ENCODE measurements around the gene THPO.

THPO gene

DNA sequence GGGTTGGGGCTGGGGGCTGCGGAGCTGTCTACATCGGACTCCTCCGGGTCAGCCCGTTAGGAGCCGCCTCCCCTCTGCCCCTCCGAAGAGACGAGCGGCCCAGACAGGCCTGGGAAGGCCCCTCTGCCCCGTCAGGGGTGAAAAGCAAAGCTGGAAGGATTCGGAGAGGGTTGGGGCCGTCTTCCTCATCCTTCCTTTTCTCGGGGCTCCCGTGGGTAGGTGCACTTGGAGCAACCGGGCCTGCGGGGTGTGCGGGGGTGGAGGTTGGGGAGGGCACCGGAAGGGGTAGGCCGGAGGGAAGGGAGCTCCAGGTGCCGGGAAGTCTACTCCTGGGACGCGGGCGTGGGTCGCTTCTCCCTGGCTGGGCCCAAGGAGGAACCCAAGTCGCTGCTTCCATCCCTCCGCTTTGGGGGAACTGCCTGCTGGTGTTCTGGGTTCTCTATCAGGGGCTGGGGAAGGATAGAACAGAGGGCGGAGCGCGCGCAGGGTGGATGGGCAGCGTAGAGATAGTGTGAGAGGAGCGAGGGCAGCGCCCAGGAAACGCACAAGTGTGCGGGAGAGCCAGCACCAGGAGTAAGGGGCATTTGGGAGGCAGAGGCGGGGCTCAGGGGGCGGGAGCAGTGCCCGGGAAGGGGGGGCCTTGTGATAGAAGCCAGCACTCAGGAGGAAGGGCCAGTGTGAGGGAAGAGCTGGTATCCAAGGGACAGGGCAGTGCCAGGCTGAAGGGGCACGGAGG, 15.9 kb downstream of the THPO start:
- DNase-seq = no peak

DNA sequence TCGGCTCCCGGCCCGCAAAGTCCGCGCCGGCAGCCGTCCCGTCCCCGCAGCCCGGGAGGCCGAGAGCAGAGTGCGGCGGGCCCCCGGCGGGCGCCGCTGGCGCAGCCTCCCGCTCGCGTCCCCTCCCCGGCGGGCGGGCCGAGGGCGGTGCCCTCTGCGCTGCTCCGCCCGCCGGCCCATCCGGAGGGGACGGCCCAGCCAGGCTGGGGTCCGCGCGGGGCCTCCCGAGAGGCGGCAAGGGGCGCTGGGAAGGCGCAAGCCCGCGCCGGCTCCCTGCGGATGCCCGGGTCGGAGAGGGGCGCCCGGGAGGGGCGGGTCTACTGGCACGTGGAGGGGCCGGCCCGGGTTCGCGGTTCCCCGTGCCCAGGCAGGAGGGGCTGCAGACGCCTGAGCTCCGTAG, 16.5 kb downstream of the THPO start, which contains the start of the genes CLCN2 and POLR2H:
Gene CLCN2, minus strand, starts transcription at position 74 of the 400 bp plus-strand sequence. CDS start 126 bp downstream, outside the sequence.
Gene POLR2H, plus strand, starts transcription at position 179 of the 400 bp plus-strand sequence. CDS start 1,783 bp downstream, outside the sequence.
- DNase-seq = no peak

DNA sequence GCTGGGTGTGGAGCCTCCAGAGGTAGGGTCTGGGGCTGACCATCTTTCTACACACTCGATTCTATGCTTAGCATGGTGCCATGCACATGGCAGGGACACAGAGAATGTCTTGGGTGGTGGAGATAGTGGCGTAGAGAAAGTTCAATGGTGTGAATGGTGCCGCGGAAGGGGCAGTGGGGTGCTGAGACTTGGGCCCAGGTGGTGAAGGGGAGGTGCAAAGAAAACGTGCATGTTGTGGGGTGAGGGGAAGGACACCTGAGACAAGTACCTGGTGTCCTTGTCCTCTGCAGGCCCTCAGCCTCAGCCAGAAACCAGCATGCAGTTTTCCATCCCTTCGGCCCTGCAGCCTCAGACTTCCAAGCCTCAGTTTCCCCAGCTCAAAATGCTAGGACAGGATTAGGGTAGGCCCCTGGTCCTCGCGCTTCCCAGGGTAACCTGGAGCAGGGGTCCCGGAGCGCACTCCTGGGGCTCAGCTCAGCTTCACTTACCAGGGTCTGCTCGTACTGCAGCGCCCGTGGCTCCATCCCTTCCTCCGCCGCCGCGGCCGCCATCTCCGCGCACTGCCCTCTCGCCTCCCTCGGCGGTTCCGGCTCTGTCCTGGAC, 17.0 kb downstream of the THPO start:
- no peak for DNase-seq

DNA sequence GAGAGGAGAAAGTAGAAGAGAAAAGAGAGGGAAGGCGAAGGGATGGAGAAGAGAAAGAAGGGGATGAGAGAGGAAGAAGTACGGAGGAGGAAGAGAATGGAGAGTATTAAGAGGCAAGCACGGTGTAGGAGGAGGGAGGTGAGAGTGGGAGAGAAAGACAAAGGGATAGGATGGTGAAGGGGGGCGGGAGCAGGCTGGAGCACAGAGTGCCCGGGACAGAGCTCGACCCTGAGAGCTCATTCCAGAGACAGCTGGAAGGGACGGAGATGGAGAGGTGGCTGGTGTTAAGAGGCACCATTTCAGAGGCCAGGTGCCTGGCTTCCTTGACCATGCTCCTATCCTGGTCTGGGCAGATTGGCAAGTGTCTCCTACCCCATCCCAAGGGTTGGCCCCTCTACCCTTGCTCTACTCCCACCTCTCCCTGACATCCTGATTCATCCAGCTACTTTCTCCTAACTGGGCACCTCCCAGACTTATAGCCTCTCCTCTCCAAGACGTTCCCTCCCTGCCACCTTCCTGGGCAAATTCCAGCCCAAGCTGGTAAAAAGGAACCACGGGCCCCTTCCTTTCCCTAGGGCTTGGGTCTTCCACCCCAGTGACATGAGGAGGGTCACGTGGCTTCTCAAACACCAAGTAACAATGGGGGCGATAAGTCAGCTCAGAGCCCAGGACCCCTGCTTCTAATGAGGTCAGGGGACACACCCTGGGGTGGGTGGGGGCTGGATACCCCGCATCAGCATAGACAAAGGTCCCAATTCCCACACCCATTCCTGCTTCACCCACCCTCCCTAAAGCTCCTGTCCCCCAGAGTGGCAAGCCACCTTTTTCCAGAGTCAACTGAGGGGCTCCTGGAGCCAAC, 17.7 kb downstream of the THPO start:
- no peak for DNase-seq

DNA sequence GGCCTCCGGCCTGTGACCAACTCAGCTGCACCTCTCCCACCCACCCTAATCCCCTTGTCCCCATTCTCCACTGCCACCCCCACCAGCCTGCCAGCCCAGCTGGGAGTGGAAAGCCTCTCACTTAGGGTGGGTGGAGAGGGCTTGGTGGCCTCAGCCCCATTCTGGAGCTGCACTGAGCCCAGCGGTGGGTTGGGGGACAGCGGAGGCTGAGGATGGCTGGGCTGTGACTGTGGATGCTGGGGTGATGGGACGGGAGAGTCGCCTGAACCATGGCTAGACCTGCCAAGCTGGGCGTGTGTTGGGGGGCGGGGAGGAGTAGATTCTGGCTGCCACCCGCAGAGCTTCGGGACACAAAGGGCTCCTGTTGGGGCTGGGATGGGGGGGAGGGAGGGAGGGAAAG, 18.4 kb downstream of the THPO start:
- no peak for DNase-seq

DNA sequence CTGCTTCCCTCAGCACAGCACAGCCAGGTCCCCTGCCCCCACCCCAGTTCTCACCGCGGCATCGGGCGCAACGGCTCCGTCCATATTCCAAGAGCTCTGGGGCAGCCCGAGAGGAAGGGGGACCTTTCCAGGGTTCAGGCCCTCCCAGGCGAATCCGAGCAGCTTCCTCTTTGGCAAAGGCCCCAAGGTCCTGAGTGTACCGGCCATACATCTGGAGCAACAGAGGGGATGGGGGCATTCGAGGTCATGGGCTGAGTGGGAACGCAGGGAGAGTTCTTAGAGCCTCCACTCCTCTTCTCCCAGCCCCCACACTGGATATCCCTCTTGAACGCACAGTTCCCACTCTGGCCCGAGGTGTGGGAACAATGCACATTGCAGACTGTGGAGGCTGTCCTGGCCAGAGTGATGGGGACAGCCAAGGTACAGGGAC, 19.1 kb downstream of the THPO start:
- DNase-seq = no peak

DNA sequence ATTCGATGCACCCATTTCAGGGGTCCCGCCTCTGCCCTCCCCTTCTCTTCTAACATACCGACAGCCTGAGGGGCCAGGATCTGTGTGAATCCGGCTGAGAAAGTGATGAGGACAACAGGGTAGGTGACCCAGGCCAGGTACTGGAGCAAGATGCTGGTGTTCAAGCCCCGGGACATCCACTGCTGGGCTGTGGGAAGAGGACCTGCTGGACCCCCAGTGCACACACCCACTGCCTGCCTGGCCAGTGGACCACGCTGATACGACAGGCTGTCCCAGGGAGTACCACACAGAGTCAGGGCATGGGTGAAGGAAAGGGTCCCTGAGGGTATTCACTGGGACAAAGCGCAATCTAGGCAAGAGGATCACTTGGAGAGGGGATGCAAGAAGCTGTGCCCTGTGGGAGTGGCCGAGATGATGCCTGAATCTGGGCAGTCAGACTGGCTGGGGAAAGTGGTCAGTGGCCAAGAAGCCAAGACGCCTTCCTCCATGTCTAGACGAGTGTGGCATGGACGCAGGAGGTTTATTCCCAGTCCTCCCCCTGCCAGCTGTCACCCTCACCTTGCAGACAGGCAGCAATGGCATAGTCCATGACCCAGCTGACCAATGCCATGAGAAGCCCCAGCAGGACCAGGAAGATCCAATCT, 19.8 kb downstream of the THPO start:
- no peak for DNase-seq

DNA sequence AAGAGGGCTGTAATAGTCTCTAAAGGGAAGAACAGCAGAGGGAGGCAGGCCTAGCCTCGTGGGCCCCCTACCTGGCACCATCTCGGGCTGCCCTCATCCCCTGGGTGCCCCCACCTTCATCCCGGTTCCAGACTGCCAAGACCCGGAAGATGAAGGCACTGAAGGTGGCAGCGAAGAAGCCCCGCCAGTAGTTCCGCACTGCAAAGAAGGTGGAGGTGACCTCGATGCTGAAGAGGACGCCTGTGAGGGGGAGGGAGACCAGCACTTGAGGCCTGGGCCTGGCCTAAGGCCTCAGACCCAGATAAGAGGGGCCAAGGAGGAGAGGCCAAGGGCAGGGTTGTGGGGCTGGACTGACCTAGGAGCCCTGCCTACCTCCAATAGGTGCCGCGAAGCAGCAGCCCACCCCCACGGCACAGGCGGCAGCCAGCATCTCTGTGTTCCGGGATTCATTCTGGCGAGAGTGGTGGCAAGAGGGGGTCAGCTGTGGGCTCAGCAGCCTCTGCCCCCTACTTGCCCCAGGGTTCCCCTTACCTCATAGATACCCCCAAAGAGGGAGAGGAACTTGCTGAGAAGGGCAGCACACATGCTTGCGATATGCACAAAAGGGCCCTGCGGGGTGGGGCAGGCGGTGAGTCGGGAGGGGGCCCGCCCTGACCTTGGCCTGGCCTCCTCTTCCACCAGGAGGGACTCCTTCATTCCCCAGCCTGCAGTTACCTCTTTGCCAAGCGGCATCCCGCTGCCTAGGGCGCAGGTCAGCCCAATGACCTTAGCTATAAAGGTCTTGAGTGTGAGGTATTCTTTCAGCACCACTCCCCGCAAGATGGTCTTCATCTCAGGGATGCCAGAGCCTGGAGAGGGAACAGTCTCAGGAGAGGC, 20.5 kb downstream of the THPO start:
- DNase-seq = no peak

DNA sequence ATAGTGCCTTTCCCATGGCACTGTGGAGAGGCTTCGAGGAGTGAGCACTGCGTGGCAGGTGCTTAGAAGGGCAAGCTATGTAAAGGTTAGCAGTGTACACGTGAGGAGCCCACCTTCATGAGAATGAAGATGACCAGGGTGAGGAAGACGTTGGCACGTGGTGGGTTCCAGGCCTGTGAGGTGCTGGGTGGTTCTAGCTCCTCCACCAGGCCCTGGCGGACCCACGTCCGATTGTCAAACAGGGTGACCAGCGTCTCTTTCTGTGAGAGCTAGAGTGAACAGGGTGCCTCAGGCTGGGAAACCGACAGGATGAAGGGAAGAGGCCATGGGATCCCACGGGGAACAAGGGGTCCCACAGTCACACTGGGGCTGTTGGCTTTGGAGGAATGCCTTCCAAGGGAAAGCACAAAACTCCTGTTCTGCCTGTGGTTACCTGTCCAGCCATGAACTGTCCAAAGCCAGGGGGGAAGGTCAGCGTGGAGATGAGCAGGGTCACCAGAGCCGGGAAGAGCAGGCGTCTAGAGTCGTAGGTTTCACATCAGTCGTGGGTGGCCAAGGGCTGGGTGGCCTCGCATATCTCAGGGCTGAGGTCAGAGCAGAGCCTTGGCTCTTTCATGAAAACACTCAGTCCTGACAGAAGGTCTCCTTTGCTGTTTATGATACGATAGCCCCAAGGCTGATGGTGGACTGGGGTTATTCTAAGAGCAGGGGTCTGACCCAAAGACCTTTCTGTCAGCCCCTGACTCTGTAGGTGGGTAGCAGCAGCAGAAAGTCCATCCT, 22.6 kb downstream of the THPO start:
- no peak for DNase-seq

DNA sequence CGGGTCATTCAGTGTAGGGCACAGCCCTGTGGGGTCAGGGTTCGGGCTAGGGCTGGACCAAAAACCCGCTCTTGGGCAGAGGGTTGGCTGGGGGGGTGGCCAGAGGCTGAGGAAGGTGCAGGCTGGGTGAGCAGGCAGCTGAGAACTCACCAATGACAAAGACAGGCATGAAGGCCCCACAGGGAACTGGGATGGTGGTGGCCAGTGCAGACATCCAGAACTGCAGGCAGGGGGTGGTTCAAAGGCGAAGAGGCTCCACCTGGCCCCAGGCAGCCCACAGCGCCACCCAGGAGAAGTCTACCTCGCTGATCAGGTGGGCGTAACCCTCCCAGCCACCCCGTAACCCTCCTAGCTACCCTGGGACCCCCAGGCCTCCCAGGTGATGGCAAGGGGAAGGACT, 23.3 kb downstream of the THPO start:
- no peak for DNase-seq

DNA sequence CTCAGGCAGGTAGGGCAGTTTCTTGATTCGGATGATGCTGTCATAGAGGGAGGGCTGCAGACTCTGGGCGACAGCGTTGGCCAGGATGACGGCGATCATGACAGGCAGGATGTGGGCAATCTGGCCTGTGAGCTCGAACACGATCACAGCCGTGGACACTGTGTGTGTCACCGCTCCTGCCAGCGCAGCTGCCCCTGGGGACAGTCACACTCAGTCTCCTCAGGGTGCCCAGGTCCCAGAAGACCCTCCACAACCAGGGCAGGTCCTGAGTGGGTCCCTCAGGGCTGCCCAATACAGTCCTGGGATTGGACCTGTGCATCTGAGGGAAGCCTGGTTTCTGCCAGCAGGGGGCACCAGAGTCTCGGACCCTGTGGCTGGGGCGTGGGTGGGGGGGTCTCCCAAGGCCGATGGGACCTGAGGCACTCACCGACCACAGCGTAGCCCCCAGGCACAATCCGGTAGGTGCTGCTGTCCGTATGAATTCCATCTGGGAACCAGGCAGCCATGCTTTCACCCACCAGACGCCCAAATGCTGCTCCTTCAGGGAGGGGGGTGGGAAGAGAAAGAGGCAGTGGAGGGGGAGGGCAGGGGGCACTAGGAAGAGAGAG, 23.8 kb downstream of the THPO start:
- no peak for DNase-seq

DNA sequence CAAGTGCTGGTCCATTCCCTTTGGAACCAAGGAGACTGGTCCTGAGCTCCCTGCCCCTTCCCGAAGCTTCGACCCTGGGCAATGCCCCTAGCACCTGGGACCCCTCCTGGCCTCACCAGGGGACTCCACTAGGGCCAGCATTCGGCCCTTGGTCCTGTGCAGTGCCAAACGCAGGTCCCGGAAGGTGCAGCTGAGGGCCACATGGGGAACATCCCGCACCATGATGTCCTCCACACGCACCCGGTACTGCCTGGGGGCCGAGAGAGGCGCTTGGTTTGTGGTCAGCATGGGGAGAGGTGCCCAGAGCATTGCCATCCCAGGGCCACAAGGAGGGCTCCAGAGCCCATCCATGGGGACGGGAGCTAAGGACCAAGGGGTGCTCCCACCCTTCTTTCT, 24.5 kb downstream of the THPO start:
- no peak for DNase-seq

DNA sequence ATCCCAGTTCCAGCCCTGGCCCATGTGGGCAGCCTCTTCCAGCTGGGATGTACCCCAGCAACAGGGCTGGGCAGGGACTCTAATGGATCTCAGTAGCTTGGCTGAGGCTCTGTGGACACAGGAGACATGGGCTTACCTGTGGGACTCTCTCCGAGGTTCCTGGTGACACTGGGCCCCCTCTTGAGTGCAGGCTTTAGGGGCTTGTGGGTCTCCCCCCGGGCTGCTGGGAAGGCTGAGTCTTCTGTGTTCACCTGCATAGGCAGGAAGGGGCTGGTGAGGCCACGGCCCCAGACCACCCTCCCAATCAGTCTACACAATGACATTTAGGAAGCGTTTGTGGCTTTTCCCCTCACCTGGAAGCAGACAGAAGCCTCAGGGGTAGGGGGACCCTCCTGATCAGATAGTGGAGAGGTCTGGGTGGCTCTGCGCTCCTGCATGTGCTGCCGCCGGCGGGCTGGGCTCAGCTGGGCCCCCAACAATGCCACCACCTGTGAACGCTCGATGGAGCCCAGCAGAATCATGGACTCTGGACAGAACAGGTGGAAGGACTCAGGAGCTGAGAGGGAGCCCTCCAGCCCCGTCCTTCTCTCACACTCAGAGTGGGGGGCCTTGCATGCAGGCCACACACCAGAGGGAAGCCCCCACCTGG, 25.0 kb downstream of the THPO start:
- DNase-seq = no peak

DNA sequence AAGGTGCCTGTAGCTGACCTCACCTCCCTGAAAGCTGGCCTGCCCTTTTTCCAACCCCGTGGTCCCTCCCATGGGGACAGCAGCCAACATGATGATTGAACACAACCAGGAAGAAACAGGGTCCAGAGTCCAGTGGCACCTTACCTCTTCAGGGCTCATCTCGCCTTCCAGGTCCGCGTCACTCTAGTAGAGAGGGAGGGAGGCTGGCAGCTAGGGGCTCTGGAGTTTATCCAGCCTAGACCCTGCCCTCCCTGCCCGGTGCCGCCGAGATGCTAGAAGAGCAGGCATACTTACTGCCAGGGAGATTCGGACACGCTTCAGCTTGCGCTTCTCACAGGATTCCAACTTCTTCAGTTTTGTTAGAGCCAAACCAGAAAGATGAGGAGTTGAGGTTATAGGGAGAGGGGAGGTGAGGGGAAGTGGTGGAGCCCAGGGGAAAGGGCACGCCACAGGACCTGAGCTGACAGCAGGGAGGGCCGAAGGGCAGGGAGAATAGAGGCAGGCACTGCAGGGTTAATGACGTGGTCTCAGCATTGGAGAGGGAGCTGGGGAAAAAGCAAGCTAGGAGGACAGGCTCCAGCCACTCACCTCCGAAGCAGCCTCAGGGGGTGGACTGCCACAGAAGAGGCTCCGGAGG, 25.7 kb downstream of the THPO start:
- DNase-seq = no peak

DNA sequence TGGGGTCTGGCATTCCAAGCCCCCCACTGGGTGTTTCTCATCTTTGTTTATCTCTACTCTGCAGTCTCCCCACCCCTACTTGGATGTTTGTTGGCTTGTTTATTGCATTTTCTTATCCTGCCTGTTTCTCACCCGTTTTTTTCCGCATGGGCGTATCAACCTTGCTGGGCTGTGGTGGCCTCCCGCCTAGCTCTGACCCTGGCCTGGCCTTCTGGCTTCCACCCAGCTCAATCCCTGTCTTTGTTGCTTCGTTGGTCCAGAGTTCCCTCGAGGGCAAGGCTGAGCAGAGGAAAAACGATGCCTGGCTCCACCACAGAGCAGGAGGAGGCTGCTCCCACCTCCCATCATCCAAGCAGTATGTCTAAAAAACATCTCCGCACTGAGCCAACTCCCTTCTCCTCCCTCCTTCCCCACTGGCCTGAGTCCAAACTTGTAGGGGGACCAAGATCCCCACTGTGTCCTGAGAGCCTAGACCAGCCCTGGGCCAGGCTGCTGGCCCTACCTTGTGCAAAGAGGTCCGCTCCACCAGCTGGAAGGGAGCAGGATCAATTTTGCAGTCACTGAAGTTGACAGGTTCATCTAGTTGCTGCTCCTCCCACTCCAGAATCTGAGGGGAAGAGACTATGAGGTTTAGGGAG, 26.4 kb downstream of the THPO start:
- DNase-seq = no peak

DNA sequence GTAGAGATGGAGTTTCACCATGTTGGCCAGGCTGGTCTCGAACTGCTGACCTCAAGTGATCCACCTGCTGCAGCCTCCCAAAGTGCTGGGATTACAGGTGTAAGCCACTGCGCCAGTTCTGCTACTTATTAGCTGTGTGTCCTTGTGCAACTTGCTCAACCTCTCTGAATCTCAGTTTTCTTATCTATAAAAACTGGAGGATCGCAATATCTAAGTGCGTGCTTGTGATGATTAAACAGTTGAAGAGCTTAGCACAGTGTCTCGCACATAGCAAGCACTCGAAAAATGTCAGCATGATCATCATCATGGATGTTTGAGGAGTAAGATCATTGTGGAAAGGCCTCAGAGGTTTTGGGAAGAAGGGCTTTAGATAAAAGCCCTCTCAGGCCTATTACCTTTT, 27.4 kb downstream of the THPO start:
- no peak for DNase-seq

DNA sequence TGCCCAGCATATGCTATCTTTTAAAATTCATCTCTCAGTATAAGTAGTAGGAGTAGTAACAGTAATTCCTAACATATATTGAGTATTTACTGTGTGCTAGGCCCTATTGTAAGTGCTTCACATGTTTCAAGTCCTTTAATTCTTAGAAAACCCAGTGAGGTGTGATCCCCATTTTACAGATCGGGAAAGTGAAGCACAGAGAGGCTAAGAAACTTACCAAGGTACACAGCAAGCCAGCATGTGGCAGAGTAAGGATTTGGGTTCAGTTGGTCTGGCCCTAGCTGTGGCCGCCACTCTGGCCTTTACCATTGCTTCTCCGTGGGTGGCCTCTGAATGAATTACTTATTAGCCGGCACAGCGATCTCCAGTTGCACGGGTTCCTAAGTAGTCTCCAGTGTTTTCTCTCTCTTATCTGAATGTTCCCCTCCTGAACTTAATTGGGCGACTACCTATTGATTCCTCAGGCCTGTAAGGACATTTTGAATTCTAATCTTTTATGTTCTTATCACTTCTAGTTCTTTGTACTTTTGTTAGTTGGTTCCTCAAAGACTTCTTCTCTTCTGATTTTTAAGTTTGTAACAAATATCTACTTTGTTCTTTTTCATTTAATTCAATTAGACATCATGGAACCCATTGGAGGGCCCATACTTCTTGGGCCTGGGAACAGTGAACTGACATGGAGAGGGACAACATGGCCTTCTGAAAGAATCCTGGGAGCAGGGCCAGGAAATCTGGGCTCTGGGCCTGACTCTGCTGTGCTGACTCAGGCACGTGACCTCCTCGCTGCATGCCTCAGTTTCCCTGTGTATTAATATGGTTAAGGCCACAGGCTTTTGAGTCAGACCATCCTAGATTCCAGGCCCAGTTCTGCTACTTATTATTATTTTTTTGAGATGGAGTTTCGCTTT, 28.2 kb downstream of the THPO start:
- DNase-seq = no peak

DNA sequence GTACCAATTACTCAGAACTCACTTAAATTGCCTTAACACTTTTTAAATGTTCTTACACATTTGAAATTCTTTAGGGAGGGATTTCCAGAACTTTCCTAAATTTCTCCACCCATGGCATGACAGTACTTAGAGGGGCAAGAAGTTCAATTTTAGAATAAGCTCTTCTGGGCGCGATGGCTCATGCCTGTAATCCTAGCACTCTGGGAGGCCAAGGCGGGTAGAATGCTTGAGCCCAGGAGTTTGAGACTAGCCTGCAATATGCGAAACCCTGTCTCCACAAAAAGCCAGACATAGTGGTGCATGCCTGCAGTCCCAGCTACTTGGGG, 30.0 kb downstream of the THPO start:
- no peak for DNase-seq
